ENCODE results near the gene RABGAP1L.

The RABGAP1L gene

GRCh38 chr1:174197088-174197487, 37.8 kb downstream of the RABGAP1L start:
- no peaks in the 10 kb centered on the region for H3K27me3 ChIP-seq (ENCODE audit: low read length)
- H3K27ac ChIP-seq (ENCODE audit: low read depth, low read length) = no peak overlapping the region
- H3K79me2 ChIP-seq (ENCODE audit: insufficient read depth, low read length) = peaks cover 13% of the 10 kb centered on the region
- H3K9me2 ChIP-seq (replicated peaks; ENCODE audit: insufficient read depth, low read length) = no peaks in the 10 kb centered on the region
- no peak overlapping the region for H3K9ac ChIP-seq (ENCODE audit: low read length)
- no peaks in the 10 kb centered on the region for H3K9me3 ChIP-seq (ENCODE audit: insufficient read depth, low read length)
- no peak overlapping the region for H3K4me3 ChIP-seq (ENCODE audit: insufficient read depth, low read length, poor library complexity, severe bottlenecking)
- no peaks in the 10 kb centered on the region for H3K36me3 ChIP-seq (ENCODE audit: low read length)
- TF ChIP-seq CTCF (IDR thresholded peaks at IDR 0.05; ENCODE audit: insufficient read depth, low read length, poor library complexity, severe bottlenecking) = no peak
- TF ChIP-seq EZH2phosphoT487 (conservative IDR thresholded peaks at IDR 0.05; ENCODE audit: low read length) = no peak
- H3F3A ChIP-seq (ENCODE audit: insufficient read depth) = no peaks in the 10 kb centered on the region; the same call in 1 of the 2 replicates
- no peak overlapping the region for H2AFZ ChIP-seq (ENCODE audit: low read depth, low read length, severe bottlenecking)
- no peaks in the 10 kb centered on the region for H4K20me1 ChIP-seq (ENCODE audit: low read depth, low read length)
- no peak overlapping the region for H3K4me2 ChIP-seq (ENCODE audit: low read depth, low read length, poor library complexity, severe bottlenecking)

GRCh38 chr1:174197547-174197946, 38.2 kb downstream of the RABGAP1L start:
- no peaks in the 10 kb centered on the region for H3K27me3 ChIP-seq (ENCODE audit: low read length)
- peaks cover 13% of the 10 kb centered on the region for H3K79me2 ChIP-seq (ENCODE audit: insufficient read depth, low read length)

DNA sequence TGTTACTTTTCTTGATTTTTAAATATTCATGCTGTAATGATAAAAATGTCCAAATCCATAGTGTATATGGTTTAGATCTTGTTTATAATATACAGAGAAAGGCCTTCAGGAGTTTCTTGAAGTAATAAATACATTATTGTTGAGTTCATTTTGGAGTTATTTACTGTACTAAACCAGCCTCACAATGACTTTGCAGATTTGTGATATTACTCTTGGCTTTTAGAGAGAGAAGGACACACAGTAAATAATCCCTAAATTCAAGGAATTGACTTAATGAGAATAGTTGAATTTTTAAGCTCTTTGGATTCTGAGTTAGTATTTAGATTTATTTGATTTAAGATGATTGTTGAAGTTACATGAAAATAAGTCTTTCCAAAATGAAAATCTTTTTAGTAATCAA, 38.9 kb downstream of the RABGAP1L start:
- no peak overlapping the region for H2AFZ ChIP-seq (ENCODE audit: low read depth, low read length, severe bottlenecking)
- H3K36me3 ChIP-seq (ENCODE audit: low read length) = no peaks in the 10 kb centered on the region
- no peaks in the 10 kb centered on the region for H3K27me3 ChIP-seq (ENCODE audit: low read length)
- no peaks in the 10 kb centered on the region; the same call in 1 of the 2 replicates for H3F3A ChIP-seq (ENCODE audit: insufficient read depth)
- H3K27ac ChIP-seq (ENCODE audit: low read depth, low read length) = no peak overlapping the region
- H3K9me3 ChIP-seq (ENCODE audit: insufficient read depth, low read length) = no peaks in the 10 kb centered on the region
- H3K79me2 ChIP-seq (ENCODE audit: insufficient read depth, low read length) = peaks cover 13% of the 10 kb centered on the region
- no peaks in the 10 kb centered on the region for H3K9me2 ChIP-seq (replicated peaks; ENCODE audit: insufficient read depth, low read length)
- TF ChIP-seq EZH2phosphoT487 (conservative IDR thresholded peaks at IDR 0.05; ENCODE audit: low read length) (no peak), CTCF (IDR thresholded peaks at IDR 0.05; ENCODE audit: insufficient read depth, low read length, poor library complexity, severe bottlenecking) (no peak)
- no peak overlapping the region for H3K4me2 ChIP-seq (ENCODE audit: low read depth, low read length, poor library complexity, severe bottlenecking)
- no peaks in the 10 kb centered on the region for H4K20me1 ChIP-seq (ENCODE audit: low read depth, low read length)
- H3K9ac ChIP-seq (ENCODE audit: low read length) = no peak overlapping the region
- H3K4me3 ChIP-seq (ENCODE audit: insufficient read depth, low read length, poor library complexity, severe bottlenecking) = no peak overlapping the region

More at GRCh38 chr1:174197547-174197946, 38.2 kb downstream of the RABGAP1L start:
- H3K9ac ChIP-seq (ENCODE audit: low read length) = no peak overlapping the region
- no peak for TF ChIP-seq CTCF (IDR thresholded peaks at IDR 0.05; ENCODE audit: insufficient read depth, low read length, poor library complexity, severe bottlenecking)
- TF ChIP-seq EZH2phosphoT487 (conservative IDR thresholded peaks at IDR 0.05; ENCODE audit: low read length) = no peak
- H2AFZ ChIP-seq (ENCODE audit: low read depth, low read length, severe bottlenecking) = no peak overlapping the region
- no peak overlapping the region for H3K4me3 ChIP-seq (ENCODE audit: insufficient read depth, low read length, poor library complexity, severe bottlenecking)
- H3K9me2 ChIP-seq (replicated peaks; ENCODE audit: insufficient read depth, low read length) = no peaks in the 10 kb centered on the region
- H3K27ac ChIP-seq (ENCODE audit: low read depth, low read length) = no peak overlapping the region
- H3K36me3 ChIP-seq (ENCODE audit: low read length) = no peaks in the 10 kb centered on the region
- no peaks in the 10 kb centered on the region for H4K20me1 ChIP-seq (ENCODE audit: low read depth, low read length)
- H3K4me2 ChIP-seq (ENCODE audit: low read depth, low read length, poor library complexity, severe bottlenecking) = no peak overlapping the region
- H3K9me3 ChIP-seq (ENCODE audit: insufficient read depth, low read length) = no peaks in the 10 kb centered on the region
- H3F3A ChIP-seq (ENCODE audit: insufficient read depth) = no peaks in the 10 kb centered on the region; the same call in 1 of the 2 replicates
